ENCODE measurements around the gene KIAA1958. TPM values are rescaled to one million over a fixed set of nuclear protein-coding genes. Genes with fewer than 3 reads are reported as not detected.

Gene KIAA1958
- total and polyA plus RNA-seq, 10 of the 15 experiments (the other 5 are each of a cell fraction or from before 2014, with no cell fraction given), result 0.53 to 8.7 (median 4.0) TPM

- ChIA-PET RAD21 (ENCODE audit: unreplicated experiment) (no interaction called here), POLR2A (interaction anchor here (0.7 to 0.8 kb wide), 3 partner anchors 9 to 775 kb away, joined by 4 to 6 read pairs (median 5); no protein-coding TSS in a partner anchor), SMC1A (ENCODE audit: uncharacterized antibody, unreplicated experiment) (interaction anchor here (0.7 to 1.7 kb wide), 2 partner anchors 11 to 431 kb away, joined by 3 to 4 read pairs; no protein-coding TSS in a partner anchor), CTCF (interaction anchor here (0.7 kb wide), 1 partner anchor 345 kb away, joined by 5 read pairs; no protein-coding TSS in a partner anchor)
- Histone ChIP-seq H3K4me3 (no peak overlapping the region), H3K27ac (ENCODE audit: control insufficient read depth, insufficient read depth) (no peak overlapping the region), H3K4me2 (ENCODE audit: control insufficient read depth, insufficient read depth) (no peak overlapping the region), H2AFZ (ENCODE audit: control insufficient read depth, low read depth, low read length) (no peak overlapping the region), H3K4me1 (ENCODE audit: control insufficient read depth, insufficient read depth, low read length) (no peaks in the 10 kb centered on the region), H3K79me2 (ENCODE audit: control insufficient read depth, insufficient read depth, low read length) (no peaks in the 10 kb centered on the region), H3K9ac (ENCODE audit: control insufficient read depth, insufficient read depth, low read length) (no peak overlapping the region), H3K27me3 (replicated peaks in 1 of 2; ENCODE audit: control insufficient read depth in 2 of 2, insufficient read depth in 2 of 2, low read length in 1 of 2) (no peaks in the 10 kb centered on the region), H4K20me1 (ENCODE audit: control insufficient read depth, insufficient read depth) (no peaks in the 10 kb centered on the region), H3K9me3 (replicated peaks; ENCODE audit: control insufficient read depth, insufficient read depth, low read length) (no peaks in the 10 kb centered on the region; the same call in 2 of the 3 replicates), H3K36me3 (ENCODE audit: control insufficient read depth in 2 of 2, insufficient read depth in 2 of 2, low read length in 1 of 2) (no peaks in the 10 kb centered on the region)
- TF ChIP-seq BCL11A (IDR thresholded peaks at IDR 0.05; ENCODE audit: low read depth, low read length), result no peak
- no peak for TF ChIP-seq IKZF1 (conservative IDR thresholded peaks at IDR 0.05)
- TF ChIP-seq CTCF (IDR thresholded peaks at IDR 0.05 in 2 of 3, conservative IDR thresholded peaks at IDR 0.05 in 1 of 3; ENCODE audit: control insufficient read depth in 2 of 3, extremely low read depth in 1 of 3, insufficient read depth in 1 of 3, low read depth in 3 of 3, low read length in 3 of 3), result no peak
- no peak for TF ChIP-seq FOS (IDR thresholded peaks at IDR 0.05; ENCODE audit: borderline replicate concordance, extremely low read depth, insufficient read length)
- no peak for TF ChIP-seq TCF12 (IDR thresholded peaks at IDR 0.05; ENCODE audit: low read depth, low read length)
- no peak for TF ChIP-seq BHLHE40 (IDR thresholded peaks at IDR 0.05; ENCODE audit: borderline replicate concordance in 1 of 2, low read depth in 2 of 2, low read length in 1 of 2)
- no peak for TF ChIP-seq JUNB (IDR thresholded peaks at IDR 0.05)
- TF ChIP-seq KAT2A (conservative IDR thresholded peaks at IDR 0.05; ENCODE audit: control insufficient read depth, low read depth, low read length), result no peak
- no peak for TF ChIP-seq PML (IDR thresholded peaks at IDR 0.05; ENCODE audit: low read length)
- no peak for TF ChIP-seq CREM (IDR thresholded peaks at IDR 0.05; ENCODE audit: low read depth)
- no peak for TF ChIP-seq HDGF (IDR thresholded peaks at IDR 0.05)
- no peak for TF ChIP-seq NRF1 (conservative IDR thresholded peaks at IDR 0.05; ENCODE audit: low read depth, low read length)
- TF ChIP-seq JUND (IDR thresholded peaks at IDR 0.05; ENCODE audit: low read depth, low read length), result no peak
- TF ChIP-seq YY1 (IDR thresholded peaks at IDR 0.05; ENCODE audit: low read depth, low read length), result no peak
- no peak for TF ChIP-seq ZZZ3 (IDR thresholded peaks at IDR 0.05; ENCODE audit: control insufficient read depth, insufficient read length, low read depth)
- TF ChIP-seq SPI1 (IDR thresholded peaks at IDR 0.05; ENCODE audit: borderline replicate concordance, insufficient read depth, low read depth, low read length), result no peak
- TF ChIP-seq TARDBP (IDR thresholded peaks at IDR 0.05; ENCODE audit: borderline replicate concordance), result no peak
- no peak for TF ChIP-seq PKNOX1 (IDR thresholded peaks at IDR 0.05)
- TF ChIP-seq ASH2L (IDR thresholded peaks at IDR 0.05; ENCODE audit: borderline replicate concordance, low read depth), result no peak
- no TSS peak for BruUV-seq (replicated peaks)
- in situ Hi-C loops (cut with MboI), result no loop called here
- no peak for DNase-seq (ENCODE audit: low read depth, low spot score)
- FAIRE-seq, result no peak
- intact Hi-C loops (cut with micrococcal nuclease; ENCODE audit: unreplicated experiment), result no loop called here
- ATAC-seq, result no peak
Observed at GRCh38 chr9:112479221-112479620, 7.4 kb upstream of the KIAA1958 start.

Data from GM12878 (cell line).